HepG2 (cell line): Measurements from ENCODE around the gene MRPS31. TPM values are rescaled to one million over a fixed set of nuclear protein-coding genes. Genes with fewer than 3 reads are reported as not detected.

Experiments
- ATAC-seq: fragments of 200-7000 bp; cut with Tn5 transposase; 3 replicates; pipeline ENCODE4 v1.9.1; 2020; ENCODE audit warnings: mild to moderate bottlenecking, moderate library complexity
- BruUV-seq: library from RNA; stranded (reverse); fragments of 400-500 nt; replicated peaks from 2 replicates; lab custom pipeline; 2021; lab: Mats Ljungman, UMichigan
- CTCF ChIA-PET: fragments of 300-600 bp; formaldehyde crosslinking; extraction: SDS; loops from one replicate; lab custom pipeline; 2021; ENCODE audit warnings: low total read pairs, inconsistent platforms, low intra/inter-chr PET ratio; lab: Yijun Ruan, JAX
- POLR2A ChIA-PET: fragments of 350-600 bp; sonication (Branson Sonifier 250); formaldehyde crosslinking; loops from one replicate; lab custom pipeline; 2020; ENCODE audit warnings: antibody characterized with exemption, inconsistent platforms; lab: Yijun Ruan, JAX
- DNase-seq: peaks from one replicate; pipeline ENCODE4 v3.0.0-alpha.2; 2015; ENCODE audit warnings: low spot score
- FAIRE-seq: peaks from 3 replicates; lab custom pipeline; 2011; peaks lifted over from hg19 to GRCh38; lab: Jason Lieb, UNC
- H2AFZ ChIP-seq: one replicate; pipeline ENCODE4 v1.6.1; 2011; ENCODE audit warnings: low read length, inconsistent platforms
- H3K27ac ChIP-seq: fragments of 300-600 bp; 3 replicates; pipeline ENCODE4 v1.8.0; 2011; ENCODE audit warnings: mixed run types, mild to moderate bottlenecking, mixed read lengths, low read length, inconsistent platforms; ENCODE audit not compliant: insufficient read depth; ENCODE audit errors: extremely low read length
- H3K27me3 ChIP-seq, 2 experiments: fragments of 200-600 bp in 1 of 2; 2 replicates in 1 of 2; 3 replicates in 1 of 2; pipeline versions ENCODE4 v1.6.0 to v1.8.0; 2011; ENCODE audit warnings: low read length in 2 of 2, mild to moderate bottlenecking in 2 of 2, moderate library complexity in 2 of 2, inconsistent platforms in 1 of 2; ENCODE audit not compliant: insufficient read depth in 2 of 2, control insufficient read depth in 1 of 2
- H3K36me3 ChIP-seq, 2 experiments: fragments of 200-600 bp in 1 of 2; replicated peaks in 1 of 2; 2 replicates in 1 of 2; 3 replicates in 1 of 2; pipeline versions ENCODE4 v1.5.1 to v1.8.0; 2011; ENCODE audit warnings: low read length in 2 of 2, inconsistent platforms in 1 of 2; ENCODE audit not compliant: insufficient read depth in 2 of 2, control insufficient read depth in 1 of 2
- H3K4me1 ChIP-seq: 2 replicates; pipeline ENCODE4 v1.5.1; 2012; ENCODE audit warnings: low read length, inconsistent platforms; ENCODE audit not compliant: insufficient read depth
- H3K4me2 ChIP-seq: 2 replicates; pipeline ENCODE4 v1.6.0; 2011; ENCODE audit warnings: low read depth, low read length, inconsistent platforms
- H3K4me3 ChIP-seq, 3 experiments: fragments of 200-600 bp in 1 of 3; sonication (generic), shearing (Covaris generic) in 1 of 3; replicated peaks in 1 of 3; 2 replicates each; pipeline ENCODE4 v1.5.1; 2011 to 2016; ENCODE audit warnings: low read length in 3 of 3, inconsistent platforms in 2 of 3, low read depth in 2 of 3, mild to moderate bottlenecking in 2 of 3, control low read depth in 1 of 3, mixed read lengths in 1 of 3; ENCODE audit not compliant: insufficient read depth in 1 of 3
- H3K79me2 ChIP-seq: one replicate; pipeline ENCODE4 v1.6.1; 2011; ENCODE audit warnings: low read length, inconsistent platforms; ENCODE audit not compliant: insufficient read depth
- H3K9ac ChIP-seq: 2 replicates; pipeline ENCODE4 v1.6.0; 2011; ENCODE audit warnings: mild to moderate bottlenecking, low read depth, low read length, inconsistent platforms; ENCODE audit not compliant: insufficient read depth
- H3K9me3 ChIP-seq: 2 replicates; pipeline ENCODE4 v1.5.1; 2012; ENCODE audit warnings: mild to moderate bottlenecking, low read length
- H4K20me1 ChIP-seq: 2 replicates; pipeline ENCODE4 v1.6.0; 2011; ENCODE audit warnings: inconsistent platforms, mild to moderate bottlenecking, low read length, moderate library complexity; ENCODE audit not compliant: insufficient read depth
- CTCF ChIP-seq: sonication (generic); formaldehyde crosslinking; IDR thresholded peaks from 2 replicates; pipeline ENCODE4 v1.5.0; 2020; ENCODE audit warnings: mild to moderate bottlenecking, missing genetic modification reagents, moderate library complexity
- ELF3 ChIP-seq: IDR thresholded peaks from 2 replicates; pipeline ENCODE4 v1.6.1; 2016; ENCODE audit warnings: missing genetic modification reagents, missing compliant biosample characterization
- GABPA ChIP-seq, 2 experiments: IDR thresholded peaks; 2 replicates each; pipeline ENCODE4 v1.6.1; 2011 to 2016; ENCODE audit warnings: low read depth in 2 of 2, low read length in 1 of 2, missing biosample characterization in 1 of 2, missing genetic modification characterization in 1 of 2
- KAT8 ChIP-seq: IDR thresholded peaks from 2 replicates; pipeline ENCODE4 v1.6.1; 2016; ENCODE audit warnings: missing genetic modification reagents, missing compliant biosample characterization
- KLF13 ChIP-seq: sonication (generic); formaldehyde crosslinking; IDR thresholded peaks from 2 replicates; pipeline ENCODE4 v1.4.0; 2020; ENCODE audit warnings: mild to moderate bottlenecking, missing genetic modification reagents
- MAFK ChIP-seq, 2 experiments: IDR thresholded peaks in 1 of 2; conservative IDR thresholded peaks in 1 of 2; 2 replicates each; pipeline ENCODE4 v1.6.1; 2011; ENCODE audit warnings: improper control_type of control experiment in 2 of 2, low read length in 2 of 2
- SAP130 ChIP-seq: IDR thresholded peaks from 2 replicates; pipeline ENCODE4 v1.6.1; 2016; ENCODE audit warnings: low read depth
- SP140L ChIP-seq: sonication (generic); formaldehyde crosslinking; IDR thresholded peaks from 2 replicates; pipeline ENCODE4 v1.4.0; 2020; ENCODE audit warnings: missing genetic modification reagents, borderline replicate concordance
- ZNF780A ChIP-seq: sonication (generic); formaldehyde crosslinking; IDR thresholded peaks from 2 replicates; pipeline ENCODE4 v1.8.0; 2022; ENCODE audit warnings: mild to moderate bottlenecking, missing genetic modification reagents, moderate library complexity
- WGBS: methylation state at CpG from one replicate; pipeline ENCODE4 v1.1.6; 2017; ENCODE audit warnings: low lambda C conversion rate; 5-methylcytosine and 5-hydroxymethylcytosine counted together
- in situ Hi-C: cut with HindIII; loops from 2 replicates; pipeline ENCODE4 v1.10.0; 2017; ENCODE audit warnings: low pct_unique_long_range_greater_than_20kb; ENCODE audit not compliant: extremely low pct_ligation_motif_present
- intact Hi-C: fragments of 100-400 bp; cut with micrococcal nuclease; formaldehyde crosslinking; loops from one replicate; pipeline ENCODE4 v1.10.0; 2022; ENCODE audit not compliant: unreplicated experiment
- polyA plus RNA-seq, 8 experiments: library from polyadenylated mRNA; depleted of rRNA in 3 of 8; stranded (reverse) in 7 of 8; unstranded in 1 of 8; fragments of >200 nt; fragmentation: Illumina TruSeq in 4 of 8; extraction: Trizol in 4 of 8; gene quantifications; 2 replicates each; pipeline versions ENCODE4 v1.2.1 to v1.2.3, GENCODE V29; 2011 to 2016; ENCODE audit warnings: low read depth in 4 of 8, missing spikeins in 1 of 8, mixed read lengths in 1 of 8; ENCODE audit not compliant: insufficient read depth in 1 of 8
- total RNA-seq, 5 experiments: library from RNA; depleted of rRNA; stranded (reverse); fragments of >200 nt; fragmentation: Illumina TruSeq; extraction: Trizol; gene quantifications; 2 replicates each; pipeline ENCODE4 v1.2.3, GENCODE V29; 2016; ENCODE audit warnings: low read depth in 1 of 5
- TF ChIP-seq, protein P1 (sequence below): sonication (generic); formaldehyde crosslinking; IDR thresholded peaks from 2 replicates; pipeline ENCODE4 v1.5.0; 2020; ENCODE audit warnings: mild to moderate bottlenecking, missing genetic modification reagents, borderline replicate concordance

Gene MRPS31
- total and polyA plus RNA-seq, 2 of the 13 experiments (the other 11 are each of a cell fraction or from before 2014, with no cell fraction given), result 23.7 to 34.1 TPM

DNA sequence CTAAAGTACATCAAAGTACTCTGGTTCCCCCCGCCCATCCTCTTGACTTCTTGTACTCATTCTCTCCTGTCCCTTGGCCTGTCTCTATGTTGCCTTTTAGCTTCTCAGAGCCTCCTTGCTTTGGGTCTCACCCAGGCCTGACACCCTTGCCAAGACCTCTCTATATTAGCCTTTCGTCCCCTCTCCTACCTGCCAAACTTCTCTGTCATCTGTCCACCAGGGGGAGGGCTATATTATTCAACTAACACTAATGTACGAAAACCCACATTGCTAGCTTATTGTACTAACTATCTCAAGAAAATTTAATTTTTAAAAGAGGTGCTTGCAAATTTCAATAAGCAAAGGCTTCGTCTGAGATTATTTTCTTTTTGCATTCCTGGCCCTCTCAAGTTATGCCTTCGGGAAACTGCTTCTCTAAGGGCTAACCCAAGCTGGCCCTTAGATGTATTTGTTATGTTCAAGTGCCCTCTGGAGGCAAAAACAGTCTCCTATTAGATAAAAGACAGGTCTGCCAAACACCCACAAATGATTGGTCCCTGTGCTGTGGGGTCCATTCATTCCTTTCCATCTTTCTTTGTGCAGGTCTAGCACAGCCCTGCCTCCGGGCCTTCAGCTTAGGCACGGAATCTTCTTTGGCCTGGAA, 6.3 kb upstream of the MRPS31 start (continued):
- TF ChIP-seq CTCF (CRISPR knock-in tag) (peak; percentile 66), MAFK (conservative IDR thresholded peaks at IDR 0.05 in 1 of 2, IDR thresholded peaks at IDR 0.05 in 1 of 2; ENCODE audit: low read length in 2 of 2) (no peak), ZNF780A (no peak)
- TF ChIP-seq, all 625 proteins: peak for 8

DNA sequence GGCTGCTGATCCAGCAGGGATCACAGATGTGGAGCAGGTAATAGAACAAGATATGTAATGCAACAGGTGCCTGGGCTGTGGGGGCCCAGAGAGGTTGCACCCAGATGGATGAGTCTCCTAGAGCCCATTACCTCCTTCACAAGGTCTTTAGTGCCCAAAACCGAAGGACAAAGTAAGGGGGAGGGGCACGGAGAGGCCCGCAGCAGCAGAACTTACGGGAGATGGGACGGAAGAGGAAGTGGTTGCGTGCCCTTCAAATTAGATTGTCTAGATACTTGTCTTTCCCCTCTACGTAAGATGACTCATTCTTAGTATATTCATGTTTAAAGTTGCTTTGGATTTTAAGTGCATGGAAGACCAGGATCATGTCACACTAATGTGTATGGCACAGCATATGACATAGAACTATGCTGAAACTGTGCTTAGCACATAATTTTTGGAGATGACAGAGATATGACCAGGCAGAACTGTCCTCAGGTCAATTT, 5.7 kb upstream of the MRPS31 start:
- Histone ChIP-seq H3K27me3 (no peaks in the 10 kb centered on the region), H3K9me3 (no peaks in the 10 kb centered on the region), H3K9ac (peak overlapping the region; percentile 55), H3K4me2 (peak overlapping the region; percentile 83), H3K27ac (no peak overlapping the region), H3K36me3 (no peaks in the 10 kb centered on the region), H3K4me3 (peak overlapping the region; percentile 51 to 60 (median 59)), H3K79me2 (no peaks in the 10 kb centered on the region), H3K4me1 (peaks cover 87% of the 10 kb centered on the region), H4K20me1 (no peaks in the 10 kb centered on the region), H2AFZ (peak overlapping the region; percentile 84)
- ChIA-PET CTCF (interaction anchor here (0.6 to 2.2 kb wide), 5 partner anchors 10 to 1092 kb away, joined by 3 to 24 read pairs (median 6); no protein-coding TSS in a partner anchor), POLR2A (interaction anchor here (1.2 to 2.3 kb wide), 4 partner anchors 10 to 145 kb away, joined by 3 to 16 read pairs (median 6); partner anchors contain the start of gene SLC25A15)
- TF ChIP-seq, protein P1, sequence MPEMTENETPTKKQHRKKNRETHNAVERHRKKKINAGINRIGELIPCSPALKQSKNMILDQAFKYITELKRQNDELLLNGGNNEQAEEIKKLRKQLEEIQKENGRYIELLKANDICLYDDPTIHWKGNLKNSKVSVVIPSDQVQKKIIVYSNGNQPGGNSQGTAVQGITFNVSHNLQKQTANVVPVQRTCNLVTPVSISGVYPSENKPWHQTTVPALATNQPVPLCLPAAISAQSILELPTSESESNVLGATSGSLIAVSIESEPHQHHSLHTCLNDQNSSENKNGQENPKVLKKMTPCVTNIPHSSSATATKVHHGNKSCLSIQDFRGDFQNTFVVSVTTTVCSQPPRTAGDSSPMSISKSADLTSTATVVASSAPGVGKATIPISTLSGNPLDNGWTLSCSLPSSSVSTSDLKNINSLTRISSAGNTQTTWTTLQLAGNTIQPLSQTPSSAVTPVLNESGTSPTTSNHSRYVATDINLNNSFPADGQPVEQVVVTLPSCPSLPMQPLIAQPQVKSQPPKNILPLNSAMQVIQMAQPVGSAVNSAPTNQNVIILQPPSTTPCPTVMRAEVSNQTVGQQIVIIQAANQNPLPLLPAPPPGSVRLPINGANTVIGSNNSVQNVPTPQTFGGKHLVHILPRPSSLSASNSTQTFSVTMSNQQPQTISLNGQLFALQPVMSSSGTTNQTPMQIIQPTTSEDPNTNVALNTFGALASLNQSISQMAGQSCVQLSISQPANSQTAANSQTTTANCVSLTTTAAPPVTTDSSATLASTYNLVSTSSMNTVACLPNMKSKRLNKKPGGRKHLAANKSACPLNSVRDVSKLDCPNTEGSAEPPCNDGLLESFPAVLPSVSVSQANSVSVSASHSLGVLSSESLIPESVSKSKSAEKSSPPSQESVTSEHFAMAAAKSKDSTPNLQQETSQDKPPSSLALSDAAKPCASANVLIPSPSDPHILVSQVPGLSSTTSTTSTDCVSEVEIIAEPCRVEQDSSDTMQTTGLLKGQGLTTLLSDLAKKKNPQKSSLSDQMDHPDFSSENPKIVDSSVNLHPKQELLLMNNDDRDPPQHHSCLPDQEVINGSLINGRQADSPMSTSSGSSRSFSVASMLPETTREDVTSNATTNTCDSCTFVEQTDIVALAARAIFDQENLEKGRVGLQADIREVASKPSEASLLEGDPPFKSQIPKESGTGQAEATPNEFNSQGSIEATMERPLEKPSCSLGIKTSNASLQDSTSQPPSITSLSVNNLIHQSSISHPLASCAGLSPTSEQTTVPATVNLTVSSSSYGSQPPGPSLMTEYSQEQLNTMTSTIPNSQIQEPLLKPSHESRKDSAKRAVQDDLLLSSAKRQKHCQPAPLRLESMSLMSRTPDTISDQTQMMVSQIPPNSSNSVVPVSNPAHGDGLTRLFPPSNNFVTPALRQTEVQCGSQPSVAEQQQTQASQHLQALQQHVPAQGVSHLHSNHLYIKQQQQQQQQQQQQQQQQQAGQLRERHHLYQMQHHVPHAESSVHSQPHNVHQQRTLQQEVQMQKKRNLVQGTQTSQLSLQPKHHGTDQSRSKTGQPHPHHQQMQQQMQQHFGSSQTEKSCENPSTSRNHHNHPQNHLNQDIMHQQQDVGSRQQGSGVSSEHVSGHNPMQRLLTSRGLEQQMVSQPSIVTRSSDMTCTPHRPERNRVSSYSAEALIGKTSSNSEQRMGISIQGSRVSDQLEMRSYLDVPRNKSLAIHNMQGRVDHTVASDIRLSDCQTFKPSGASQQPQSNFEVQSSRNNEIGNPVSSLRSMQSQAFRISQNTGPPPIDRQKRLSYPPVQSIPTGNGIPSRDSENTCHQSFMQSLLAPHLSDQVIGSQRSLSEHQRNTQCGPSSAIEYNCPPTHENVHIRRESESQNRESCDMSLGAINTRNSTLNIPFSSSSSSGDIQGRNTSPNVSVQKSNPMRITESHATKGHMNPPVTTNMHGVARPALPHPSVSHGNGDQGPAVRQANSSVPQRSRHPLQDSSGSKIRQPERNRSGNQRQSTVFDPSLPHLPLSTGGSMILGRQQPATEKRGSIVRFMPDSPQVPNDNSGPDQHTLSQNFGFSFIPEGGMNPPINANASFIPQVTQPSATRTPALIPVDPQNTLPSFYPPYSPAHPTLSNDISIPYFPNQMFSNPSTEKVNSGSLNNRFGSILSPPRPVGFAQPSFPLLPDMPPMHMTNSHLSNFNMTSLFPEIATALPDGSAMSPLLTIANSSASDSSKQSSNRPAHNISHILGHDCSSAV (CRISPR knock-in tag), result no peak
- TF ChIP-seq KLF13 (CRISPR knock-in tag) (no peak), SP140L (CRISPR knock-in tag) (no peak), SAP130 (CRISPR knock-in tag) (peak; percentile 30), ELF3 (CRISPR knock-in tag) (peak; percentile 29; the same call in 1 of the 2 replicates), GABPA (IDR thresholded peaks at IDR 0.05; ENCODE audit: low read depth, low read length) (no peak), GABPA (CRISPR knock-in tag; IDR thresholded peaks at IDR 0.05; ENCODE audit: low read depth) (0 out of 2 replicates have a peak, but pooled peaks have one; percentile 10), KAT8 (CRISPR knock-in tag) (peak; percentile 9; the same call in 1 of the 2 replicates)
- in situ Hi-C loops, result loop anchor here (10.0 kb wide), 1 partner anchor 242 kb away; no protein-coding TSS in a partner anchor
- peak; percentile 18 for ATAC-seq
- no peak for FAIRE-seq
- DNase-seq, result no peak
- 10% methylated on average over 7 of the region's 7 CpGs for WGBS
- intact Hi-C loops, result loop anchor here (1.0 to 2.0 kb wide), 4 partner anchors 10 to 1092 kb away; no protein-coding TSS in a partner anchor
- no TSS peak for BruUV-seq
